H1 (cell line): ENCODE data around the gene PPP1R15B. TPM values are rescaled to one million over a fixed set of nuclear protein-coding genes. Genes with fewer than 3 reads are reported as not detected.

Experiments
- CREB1 ChIP-seq: IDR thresholded peaks from 2 replicates; pipeline ENCODE4 v1.6.1; 2012; ENCODE audit warnings: inconsistent platforms
- EP300 ChIP-seq, 2 experiments: IDR thresholded peaks; 1 replicate in 1 of 2; 2 replicates in 1 of 2; pipeline ENCODE4 v1.6.1; 2011 to 2012; ENCODE audit warnings: low read depth in 2 of 2, low read length in 2 of 2, mild to moderate bottlenecking in 2 of 2, borderline replicate concordance in 1 of 2, inconsistent platforms in 1 of 2, moderate library complexity in 1 of 2
- EZH2 ChIP-seq: fragments of 200-600 bp; sonication (generic); IDR thresholded peaks from 2 replicates; pipeline ENCODE4 v1.7.1; 2012; ENCODE audit warnings: low read depth, mild to moderate bottlenecking, moderate library complexity, low read length, inconsistent platforms; ENCODE audit not compliant: severe bottlenecking
- RNF2 ChIP-seq: fragments of 200-900, 300-1000 bp; sonication (generic); IDR thresholded peaks from 2 replicates; pipeline ENCODE4 v1.7.1; 2016; ENCODE audit warnings: borderline replicate concordance, low read depth, mild to moderate bottlenecking, antibody characterized with exemption, low read length; ENCODE audit not compliant: poor library complexity, severe bottlenecking; ENCODE audit errors: missing control alignments
- SRF ChIP-seq: IDR thresholded peaks from 2 replicates; pipeline ENCODE4 v1.6.1; 2011; ENCODE audit warnings: mild to moderate bottlenecking, low read depth, low read length, moderate library complexity
- polyA plus RNA-seq, 7 experiments: library from polyadenylated mRNA; depleted of rRNA in 3 of 7; stranded (reverse) in 5 of 7; unstranded in 2 of 7; fragments of >200 nt in 5 of 7; fragments of 200-250 nt in 2 of 7; gene quantifications; 1 replicate in 5 of 7; 2 replicates in 1 of 7; 4 replicates in 1 of 7; pipeline versions ENCODE4 v1.2.1 to v1.2.3, GENCODE V29; 2011 to 2013; ENCODE audit warnings: missing spikeins in 2 of 7, mixed read lengths in 2 of 7
- total RNA-seq: library from RNA; stranded (reverse); fragmentation: NEBNext Ultra II Directional; extraction: Animal tissue kit (Norgen Biotek cat#: 25700); gene quantifications from 2 replicates; pipeline ENCODE4 v1.2.1, GENCODE V29; 2021

The PPP1R15B gene
- total and polyA plus RNA-seq, 2 of the 8 experiments (the other 6 are each of a cell fraction or from before 2014, with no cell fraction given) = 14.4 to 72.2 TPM

DNA sequence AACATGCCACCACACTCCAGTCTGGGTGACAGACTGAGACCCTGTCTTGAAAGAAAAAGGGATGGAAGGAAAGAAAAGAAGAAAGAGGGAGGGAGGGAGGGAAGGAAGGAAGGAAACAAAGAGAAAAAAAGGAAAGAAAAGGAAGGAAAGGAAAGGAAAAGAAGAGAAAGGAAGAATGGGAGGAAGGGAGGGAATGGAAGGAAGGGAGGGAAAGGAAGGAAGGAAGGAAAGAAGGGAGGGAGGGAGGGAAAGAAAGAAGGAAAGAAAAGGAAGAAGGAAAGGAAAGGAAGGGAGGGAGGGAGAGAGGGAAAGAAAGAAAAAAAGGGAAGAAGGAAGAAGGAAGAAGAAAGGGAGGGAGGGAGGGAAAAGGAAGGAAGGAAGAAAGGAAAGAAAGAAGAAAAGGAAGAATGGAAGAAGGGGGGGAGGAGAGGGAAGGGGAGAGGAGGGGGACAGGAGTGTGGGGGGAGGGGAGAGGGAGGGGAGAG is 5.0 kb upstream of the PPP1R15B start (continued):
- no peak for TF ChIP-seq EP300 (IDR thresholded peaks at IDR 0.05; ENCODE audit: borderline replicate concordance in 1 of 2, low read depth in 2 of 2, low read length in 2 of 2)
- TF ChIP-seq RNF2 = no peak
- TF ChIP-seq CREB1 = no peak
- no peak for TF ChIP-seq SRF
- no peak for TF ChIP-seq EZH2
